NCI-H69 (cell line): ENCODE results near the gene FEZF1.

Source experiments
- DNase-seq: peaks from one replicate; lab custom pipeline; 2025; lab: John Stamatoyannopoulos, UW

Gene FEZF1

GRCh38 chr7:122304319-122304975, at the start of gene FEZF1:
Gene FEZF1 (minus strand): TSS chr7:122304750. CDS start chr7:122304437, 313 bp downstream.
- peak; percentile 94 for DNase-seq

- DNase-seq, result no peak
Observed at GRCh38 chr7:122352454-122352853, 47.9 kb upstream of the FEZF1 start.

- DNase-seq, result peak; percentile 31
Observed at GRCh38 chr7:122350701-122351100, 46.2 kb upstream of the FEZF1 start.

- DNase-seq, result no peak
Observed at GRCh38 chr7:122344303-122344620, 39.7 kb upstream of the FEZF1 start.

GRCh38 chr7:122343601-122344302, 39.2 kb upstream of the FEZF1 start:
- DNase-seq, result no peak

- peak; percentile 26 for DNase-seq
Observed at GRCh38 chr7:122340427-122340826, 35.9 kb upstream of the FEZF1 start.

- no peak for DNase-seq
Observed at GRCh38 chr7:122339145-122339904, 34.8 kb upstream of the FEZF1 start.

GRCh38 chr7:122337011-122337410, 32.5 kb upstream of the FEZF1 start:
- peak; percentile 99 for DNase-seq

GRCh38 chr7:122329145-122329802, 24.7 kb upstream of the FEZF1 start:
- peak; percentile 52 for DNase-seq

- peak; percentile 56 for DNase-seq
Observed at GRCh38 chr7:122327969-122328368, 23.4 kb upstream of the FEZF1 start.

GRCh38 chr7:122316467-122317388, 12.2 kb upstream of the FEZF1 start:
- DNase-seq, result no peak

- DNase-seq, result no peak
Observed at GRCh38 chr7:122315507-122316466, 11.2 kb upstream of the FEZF1 start.

- DNase-seq, result no peak
Observed at GRCh38 chr7:122314284-122314683, 9.7 kb upstream of the FEZF1 start.

GRCh38 chr7:122312789-122313188, 8.2 kb upstream of the FEZF1 start:
- peak; percentile 21 for DNase-seq

GRCh38 chr7:122311734-122312450, 7.3 kb upstream of the FEZF1 start:
- DNase-seq, result no peak

GRCh38 chr7:122311050-122311700, 6.6 kb upstream of the FEZF1 start:
- DNase-seq, result no peak

- no peak for DNase-seq
Observed at GRCh38 chr7:122310119-122311021, 5.8 kb upstream of the FEZF1 start.

- DNase-seq, result no peak
Observed at GRCh38 chr7:122309421-122309820, 4.9 kb upstream of the FEZF1 start.
